Astrocyte (in vitro differentiated cells and primary cell): ENCODE results near the gene HHIP. TPM values are rescaled to one million over a fixed set of nuclear protein-coding genes. Genes with fewer than 3 reads are reported as not detected.

Experiments used
- DNase-seq: peaks from one replicate; pipeline ENCODE4 v3.0.0-alpha.2; 2010; ENCODE audit warnings: low read depth
- FAIRE-seq: peaks from 2 replicates; lab custom pipeline; 2011; peaks lifted over from hg19 to GRCh38; lab: Jason Lieb, UNC
- H2AFZ ChIP-seq: 2 replicates; pipeline ENCODE4 v1.6.0; 2012; ENCODE audit warnings: low read depth, low read length, inconsistent platforms
- H3K27ac ChIP-seq: 2 replicates; pipeline ENCODE4 v1.5.1; 2011; ENCODE audit warnings: low read depth, low read length, inconsistent platforms
- H3K27me3 ChIP-seq: 2 replicates; pipeline ENCODE4 v1.6.0; 2011; ENCODE audit warnings: low read length, inconsistent platforms; ENCODE audit not compliant: insufficient read depth
- H3K36me3 ChIP-seq: 2 replicates; pipeline ENCODE4 v1.5.1; 2011; ENCODE audit warnings: low read length, inconsistent platforms; ENCODE audit not compliant: insufficient read depth
- H3K4me1 ChIP-seq: 2 replicates; pipeline ENCODE4 v1.5.1; 2011; ENCODE audit warnings: low read length, inconsistent platforms; ENCODE audit not compliant: insufficient read depth
- H3K4me2 ChIP-seq: 2 replicates; pipeline ENCODE4 v1.6.0; 2012; ENCODE audit warnings: low read length, inconsistent platforms
- H3K4me3 ChIP-seq: 2 replicates; pipeline ENCODE4 v1.5.1; 2011; ENCODE audit warnings: low read depth, mild to moderate bottlenecking, low read length, inconsistent platforms; ENCODE audit not compliant: insufficient read depth
- H3K79me2 ChIP-seq: 2 replicates; pipeline ENCODE4 v1.6.0; 2012; ENCODE audit warnings: mild to moderate bottlenecking, low read length, inconsistent platforms; ENCODE audit not compliant: insufficient read depth
- H3K9ac ChIP-seq: 2 replicates; pipeline ENCODE4 v1.6.0; 2012; ENCODE audit warnings: mild to moderate bottlenecking, low read length, inconsistent platforms
- H3K9me3 ChIP-seq: 2 replicates; pipeline ENCODE4 v1.5.1; 2012; ENCODE audit warnings: low read depth, mild to moderate bottlenecking, low read length, inconsistent platforms; ENCODE audit not compliant: insufficient read depth
- H4K20me1 ChIP-seq: 2 replicates; pipeline ENCODE4 v1.6.0; 2012; ENCODE audit warnings: low read length, inconsistent platforms; ENCODE audit not compliant: insufficient read depth
- H3K27ac Mint-ChIP-seq: one replicate; pipeline ENCODE4 v1.8.0; 2021; ENCODE audit warnings: mild to moderate bottlenecking, mixed read lengths; ENCODE audit not compliant: unreplicated experiment
- H3K27me3 Mint-ChIP-seq: one replicate; pipeline ENCODE4 v1.8.0; 2021; ENCODE audit warnings: low read depth, mixed read lengths; ENCODE audit not compliant: unreplicated experiment
- H3K36me3 Mint-ChIP-seq: one replicate; pipeline ENCODE4 v1.8.0; 2021; ENCODE audit warnings: low read depth, mixed read lengths; ENCODE audit not compliant: unreplicated experiment
- H3K4me1 Mint-ChIP-seq: one replicate; pipeline ENCODE4 v1.8.0; 2021; ENCODE audit warnings: low read depth, mixed read lengths; ENCODE audit not compliant: unreplicated experiment
- H3K4me3 Mint-ChIP-seq: one replicate; pipeline ENCODE4 v1.8.0; 2021; ENCODE audit warnings: mild to moderate bottlenecking, moderate library complexity, mixed read lengths; ENCODE audit not compliant: unreplicated experiment
- H3K9me3 Mint-ChIP-seq: one replicate; pipeline ENCODE4 v1.8.0; 2021; ENCODE audit warnings: mild to moderate bottlenecking, mixed read lengths; ENCODE audit not compliant: unreplicated experiment
- EZH2 ChIP-seq: IDR thresholded peaks from 2 replicates; pipeline ENCODE4 v1.6.1; 2012; ENCODE audit warnings: mild to moderate bottlenecking, low read length, inconsistent platforms; ENCODE audit not compliant: insufficient read depth
- total RNA-seq: library from RNA; stranded (reverse); gene quantifications from 2 replicates; pipeline ENCODE4 v1.2.1, GENCODE V29; 2021
- TF ChIP-seq, protein P1 (sequence below): IDR thresholded peaks from 2 replicates; pipeline ENCODE4 v1.5.1; 2011; ENCODE audit warnings: low read depth, mild to moderate bottlenecking, inconsistent platforms, low read length, moderate library complexity; ENCODE audit not compliant: insufficient read depth

The HHIP gene
- total RNA-seq, 1 donor from 2014 or later = 4.0 TPM

DNA sequence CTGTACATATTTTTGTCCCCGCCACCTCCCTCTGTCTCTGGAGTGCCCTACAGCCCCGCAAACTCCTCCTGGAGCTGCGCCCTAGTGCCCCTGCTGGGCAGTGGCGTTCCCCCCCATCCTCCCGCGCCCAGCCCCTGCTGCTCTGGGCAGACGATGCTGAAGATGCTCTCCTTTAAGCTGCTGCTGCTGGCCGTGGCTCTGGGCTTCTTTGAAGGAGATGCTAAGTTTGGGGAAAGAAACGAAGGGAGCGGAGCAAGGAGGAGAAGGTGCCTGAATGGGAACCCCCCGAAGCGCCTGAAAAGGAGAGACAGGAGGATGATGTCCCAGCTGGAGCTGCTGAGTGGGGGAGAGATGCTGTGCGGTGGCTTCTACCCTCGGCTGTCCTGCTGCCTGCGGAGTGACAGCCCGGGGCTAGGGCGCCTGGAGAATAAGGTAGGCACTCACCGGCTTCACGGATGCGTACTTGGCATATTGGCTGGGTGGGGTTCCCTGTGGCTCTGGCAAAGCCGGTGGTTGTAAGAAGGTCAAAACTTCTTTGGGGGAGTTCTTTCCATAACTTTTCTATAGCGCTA lies 653 bp downstream of the HHIP start:
- Mint-ChIP-seq H3K27ac (peak overlapping the region; percentile 66), H3K9me3 (peaks cover 2% of the 10 kb centered on the region), H3K36me3 (peaks cover 2% of the 10 kb centered on the region), H3K4me1 (peaks cover 17% of the 10 kb centered on the region), H3K4me3 (peak overlapping the region; percentile 94), H3K27me3 (peaks cover 25% of the 10 kb centered on the region)
- Histone ChIP-seq H2AFZ (peak overlapping the region; percentile 76), H3K4me1 (peaks cover 10% of the 10 kb centered on the region), H3K9ac (peak overlapping the region; percentile 95), H3K9me3 (no peaks in the 10 kb centered on the region), H3K36me3 (peaks cover 7% of the 10 kb centered on the region), H3K27me3 (no peaks in the 10 kb centered on the region), H4K20me1 (no peaks in the 10 kb centered on the region), H3K79me2 (peaks cover 77% of the 10 kb centered on the region), H3K4me3 (peak overlapping the region; percentile 98), H3K4me2 (peak overlapping the region; percentile 99), H3K27ac (peak overlapping the region; percentile 84)
- TF ChIP-seq, protein P1, sequence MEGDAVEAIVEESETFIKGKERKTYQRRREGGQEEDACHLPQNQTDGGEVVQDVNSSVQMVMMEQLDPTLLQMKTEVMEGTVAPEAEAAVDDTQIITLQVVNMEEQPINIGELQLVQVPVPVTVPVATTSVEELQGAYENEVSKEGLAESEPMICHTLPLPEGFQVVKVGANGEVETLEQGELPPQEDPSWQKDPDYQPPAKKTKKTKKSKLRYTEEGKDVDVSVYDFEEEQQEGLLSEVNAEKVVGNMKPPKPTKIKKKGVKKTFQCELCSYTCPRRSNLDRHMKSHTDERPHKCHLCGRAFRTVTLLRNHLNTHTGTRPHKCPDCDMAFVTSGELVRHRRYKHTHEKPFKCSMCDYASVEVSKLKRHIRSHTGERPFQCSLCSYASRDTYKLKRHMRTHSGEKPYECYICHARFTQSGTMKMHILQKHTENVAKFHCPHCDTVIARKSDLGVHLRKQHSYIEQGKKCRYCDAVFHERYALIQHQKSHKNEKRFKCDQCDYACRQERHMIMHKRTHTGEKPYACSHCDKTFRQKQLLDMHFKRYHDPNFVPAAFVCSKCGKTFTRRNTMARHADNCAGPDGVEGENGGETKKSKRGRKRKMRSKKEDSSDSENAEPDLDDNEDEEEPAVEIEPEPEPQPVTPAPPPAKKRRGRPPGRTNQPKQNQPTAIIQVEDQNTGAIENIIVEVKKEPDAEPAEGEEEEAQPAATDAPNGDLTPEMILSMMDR = no peak
- no peak for TF ChIP-seq EZH2
- no peak for DNase-seq
- no peak for FAIRE-seq

DNA sequence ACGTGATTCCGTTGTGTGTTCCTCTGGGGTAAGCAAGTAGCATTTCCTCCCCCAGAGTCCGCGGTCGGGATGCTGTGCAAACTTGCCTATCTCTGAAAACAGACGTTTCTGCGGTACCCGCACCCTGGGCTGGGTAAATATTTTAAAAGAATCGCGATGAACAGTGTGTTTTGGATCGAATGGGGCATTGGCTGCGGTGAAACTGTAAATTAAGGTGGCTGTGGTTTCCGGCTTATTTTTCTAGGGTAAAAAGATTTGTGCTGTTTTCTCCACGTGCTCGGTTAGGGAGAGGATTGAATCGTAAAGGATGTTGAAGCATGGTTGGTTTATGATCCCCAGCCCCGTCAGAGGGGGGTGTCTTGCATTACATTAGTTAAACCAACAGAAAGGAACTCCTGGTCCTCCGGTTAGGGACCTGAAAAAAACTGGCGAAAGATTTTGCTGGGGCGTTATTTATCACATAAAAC lies 1.2 kb downstream of the HHIP start:
- Histone ChIP-seq H3K27me3 (no peaks in the 10 kb centered on the region), H3K4me1 (peaks cover 10% of the 10 kb centered on the region), H3K27ac (peak overlapping the region; percentile 84), H4K20me1 (no peaks in the 10 kb centered on the region), H3K36me3 (peaks cover 7% of the 10 kb centered on the region), H3K4me3 (peak overlapping the region; percentile 98), H2AFZ (peak overlapping the region; percentile 76), H3K9ac (peak overlapping the region; percentile 95), H3K79me2 (peaks cover 82% of the 10 kb centered on the region), H3K4me2 (peak overlapping the region; percentile 99), H3K9me3 (no peaks in the 10 kb centered on the region)
- Mint-ChIP-seq H3K36me3 (peaks cover 2% of the 10 kb centered on the region), H3K9me3 (peaks cover 2% of the 10 kb centered on the region), H3K4me1 (peaks cover 17% of the 10 kb centered on the region), H3K27ac (no peak overlapping the region), H3K27me3 (peaks cover 25% of the 10 kb centered on the region), H3K4me3 (peak overlapping the region; percentile 94)
- no peak for FAIRE-seq
- peak; percentile 55 for DNase-seq
- TF ChIP-seq, protein P1 = no peak
- TF ChIP-seq EZH2 = no peak

DNA sequence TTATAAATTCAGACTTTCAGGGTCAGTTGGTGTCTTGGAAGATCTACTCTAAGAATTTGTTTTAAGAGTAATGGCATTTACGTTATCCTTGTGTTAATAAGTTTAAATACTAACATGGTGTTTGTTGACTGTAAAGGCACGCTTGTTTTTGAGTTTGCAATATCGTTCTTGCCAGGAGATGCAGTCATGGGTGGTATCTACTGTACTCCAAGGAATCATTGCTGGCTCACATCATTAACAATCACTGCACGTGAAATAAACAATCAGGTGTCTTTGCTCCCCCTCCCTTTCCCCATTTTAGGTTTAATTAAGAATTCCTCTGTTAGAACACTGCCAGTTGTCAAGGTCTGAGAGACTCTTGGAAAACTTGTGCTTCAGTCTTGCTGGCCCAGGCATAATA lies 1.6 kb downstream of the HHIP start:
- Histone ChIP-seq H3K9ac (peak overlapping the region; percentile 95), H3K4me3 (peak overlapping the region; percentile 98), H3K9me3 (no peaks in the 10 kb centered on the region), H2AFZ (peak overlapping the region; percentile 76), H3K79me2 (peaks cover 86% of the 10 kb centered on the region), H3K27me3 (no peaks in the 10 kb centered on the region), H3K4me2 (peak overlapping the region; percentile 99), H3K27ac (peak overlapping the region; percentile 84), H3K36me3 (peaks cover 7% of the 10 kb centered on the region), H3K4me1 (peaks cover 10% of the 10 kb centered on the region), H4K20me1 (no peaks in the 10 kb centered on the region)
- H3K4me1 Mint-ChIP-seq = peaks cover 17% of the 10 kb centered on the region
- no peak overlapping the region for H3K27ac Mint-ChIP-seq
- DNase-seq = no peak
- no peak for TF ChIP-seq EZH2
- TF ChIP-seq, protein P1 = no peak
- peaks cover 2% of the 10 kb centered on the region for H3K9me3 Mint-ChIP-seq
- H3K36me3 Mint-ChIP-seq = peaks cover 2% of the 10 kb centered on the region
- no peak for FAIRE-seq
- H3K4me3 Mint-ChIP-seq = peak overlapping the region; percentile 94
- peaks cover 25% of the 10 kb centered on the region for H3K27me3 Mint-ChIP-seq
